Loucy (cell line): ENCODE measurements around the gene U2SURP.

Source experiments
- H2AFZ ChIP-seq: fragments of 200-600 bp; sonication (generic); 2 replicates; pipeline ENCODE4 v1.6.0; 2016; ENCODE audit warnings: antibody characterized with exemption, mild to moderate bottlenecking, low read length, moderate library complexity
- H3F3A ChIP-seq: fragments of 200-600 bp; 2 replicates; pipeline ENCODE4 v1.6.0; 2016; ENCODE audit warnings: antibody characterized with exemption, low read depth, mild to moderate bottlenecking
- H3K27me3 ChIP-seq: fragments of 200-600 bp; sonication (generic); 2 replicates; pipeline ENCODE4 v1.6.1; 2014; ENCODE audit warnings: low read length, mild to moderate bottlenecking; ENCODE audit not compliant: insufficient read depth, poor library complexity, severe bottlenecking
- H3K36me3 ChIP-seq: fragments of 200-600 bp; sonication (generic); 2 replicates; pipeline ENCODE4 v1.6.1; 2016; ENCODE audit warnings: low read length; ENCODE audit not compliant: insufficient read depth
- H3K4me1 ChIP-seq: fragments of 200-600 bp; sonication (generic); 2 replicates; pipeline ENCODE4 v1.5.1; 2014; ENCODE audit warnings: low read length, mild to moderate bottlenecking; ENCODE audit not compliant: insufficient read depth, poor library complexity, severe bottlenecking
- H3K4me2 ChIP-seq: fragments of 200-600 bp; sonication (generic); 2 replicates; pipeline ENCODE4 v1.6.0; 2014; ENCODE audit warnings: antibody characterized with exemption, low read length, low read depth, mild to moderate bottlenecking; ENCODE audit not compliant: poor library complexity, severe bottlenecking
- H3K4me3 ChIP-seq: fragments of 200-600 bp; sonication (generic); 2 replicates; pipeline ENCODE4 v1.5.1; 2014; ENCODE audit warnings: low read length, mild to moderate bottlenecking, mixed read lengths; ENCODE audit not compliant: poor library complexity, severe bottlenecking
- H3K79me2 ChIP-seq: fragments of 200-600 bp; sonication (generic); 2 replicates; pipeline ENCODE4 v1.6.1; 2014; ENCODE audit warnings: low read length; ENCODE audit not compliant: insufficient read depth
- H3K9ac ChIP-seq: fragments of 200-600 bp; sonication (generic); 2 replicates; pipeline ENCODE4 v1.6.0; 2014; ENCODE audit warnings: mild to moderate bottlenecking, low read depth, low read length, moderate library complexity; ENCODE audit not compliant: poor library complexity, severe bottlenecking
- H3K9me2 ChIP-seq: fragments of 200-600 bp; sonication (generic); replicated peaks from 2 replicates; pipeline ENCODE4 v1.6.1; 2016; ENCODE audit warnings: low read depth, low read length, mixed read lengths
- H3K9me3 ChIP-seq: fragments of 200-600 bp; sonication (generic); 2 replicates; pipeline ENCODE4 v1.6.1; 2014; ENCODE audit warnings: mild to moderate bottlenecking, antibody characterized with exemption, low read length, low read depth; ENCODE audit not compliant: insufficient read depth
- H4K20me1 ChIP-seq: fragments of 200-600 bp; sonication (generic); 2 replicates; pipeline ENCODE4 v1.6.0; 2014; ENCODE audit warnings: antibody characterized with exemption, low read length, mild to moderate bottlenecking; ENCODE audit not compliant: insufficient read depth, poor library complexity, severe bottlenecking
- EZH2phosphoT487 ChIP-seq: fragments of 200-600 bp; IDR thresholded peaks from 2 replicates; pipeline ENCODE4 v1.6.1; 2018; ENCODE audit warnings: antibody characterized with exemption, mild to moderate bottlenecking, moderate library complexity, borderline replicate concordance
- TF ChIP-seq, protein P1 (sequence below): fragments of 200-600 bp; sonication (generic); conservative IDR thresholded peaks from 2 replicates; pipeline ENCODE4 v1.5.1; 2014; ENCODE audit warnings: mild to moderate bottlenecking, antibody characterized with exemption, low read length

The U2SURP gene

DNA sequence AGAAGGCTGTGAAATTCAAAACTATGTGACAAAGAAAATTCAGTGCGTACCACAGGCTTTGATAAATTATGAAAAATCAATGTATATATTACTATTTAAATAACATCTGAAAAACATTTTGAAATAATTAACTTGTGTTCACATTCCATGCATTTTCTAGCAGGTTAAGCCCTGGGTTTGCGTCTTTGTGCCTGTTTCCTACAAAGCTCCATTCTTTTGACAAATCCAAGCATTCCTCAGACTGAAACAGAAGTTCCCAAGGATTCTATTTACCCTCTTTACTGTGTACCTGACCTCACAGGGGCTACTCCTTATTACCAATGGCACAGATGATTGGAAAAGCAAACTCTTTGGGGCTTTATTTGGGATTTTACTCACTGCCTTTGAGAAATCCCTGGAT is 39.8 kb upstream of the U2SURP start:
- Histone ChIP-seq H3K9ac (no peak overlapping the region), H3K9me3 (no peaks in the 10 kb centered on the region), H3K4me2 (no peak overlapping the region), H3K36me3 (no peaks in the 10 kb centered on the region), H3K79me2 (no peaks in the 10 kb centered on the region), H4K20me1 (no peaks in the 10 kb centered on the region), H3F3A (no peaks in the 10 kb centered on the region), H3K27me3 (no peaks in the 10 kb centered on the region), H3K9me2 (no peaks in the 10 kb centered on the region), H3K4me1 (no peaks in the 10 kb centered on the region), H3K4me3 (no peak overlapping the region), H2AFZ (no peak overlapping the region)
- no peak for TF ChIP-seq EZH2phosphoT487
- TF ChIP-seq, protein P1, sequence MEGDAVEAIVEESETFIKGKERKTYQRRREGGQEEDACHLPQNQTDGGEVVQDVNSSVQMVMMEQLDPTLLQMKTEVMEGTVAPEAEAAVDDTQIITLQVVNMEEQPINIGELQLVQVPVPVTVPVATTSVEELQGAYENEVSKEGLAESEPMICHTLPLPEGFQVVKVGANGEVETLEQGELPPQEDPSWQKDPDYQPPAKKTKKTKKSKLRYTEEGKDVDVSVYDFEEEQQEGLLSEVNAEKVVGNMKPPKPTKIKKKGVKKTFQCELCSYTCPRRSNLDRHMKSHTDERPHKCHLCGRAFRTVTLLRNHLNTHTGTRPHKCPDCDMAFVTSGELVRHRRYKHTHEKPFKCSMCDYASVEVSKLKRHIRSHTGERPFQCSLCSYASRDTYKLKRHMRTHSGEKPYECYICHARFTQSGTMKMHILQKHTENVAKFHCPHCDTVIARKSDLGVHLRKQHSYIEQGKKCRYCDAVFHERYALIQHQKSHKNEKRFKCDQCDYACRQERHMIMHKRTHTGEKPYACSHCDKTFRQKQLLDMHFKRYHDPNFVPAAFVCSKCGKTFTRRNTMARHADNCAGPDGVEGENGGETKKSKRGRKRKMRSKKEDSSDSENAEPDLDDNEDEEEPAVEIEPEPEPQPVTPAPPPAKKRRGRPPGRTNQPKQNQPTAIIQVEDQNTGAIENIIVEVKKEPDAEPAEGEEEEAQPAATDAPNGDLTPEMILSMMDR: no peak

DNA sequence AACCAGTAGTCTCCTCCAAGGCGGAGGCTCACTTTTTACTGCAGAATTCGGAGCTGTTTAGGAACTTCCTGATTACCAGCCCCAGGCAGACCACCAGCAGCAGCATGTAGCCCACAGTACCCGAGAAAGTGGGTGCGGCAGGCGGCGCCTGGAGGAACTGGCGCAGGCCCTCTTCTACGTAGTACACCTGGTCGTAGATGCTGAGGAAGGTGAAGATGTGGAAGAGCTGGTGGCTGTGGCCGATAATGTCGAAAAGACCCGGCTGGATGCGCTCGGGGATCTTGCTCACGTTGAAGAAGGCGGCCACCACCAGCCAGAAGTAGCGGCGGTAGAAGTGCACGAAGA is 39.2 kb upstream of the U2SURP start:
- Histone ChIP-seq H4K20me1 (no peaks in the 10 kb centered on the region), H3K79me2 (no peaks in the 10 kb centered on the region), H3K9me2 (no peaks in the 10 kb centered on the region), H3F3A (no peaks in the 10 kb centered on the region), H3K9ac (no peak overlapping the region), H3K4me2 (no peak overlapping the region), H3K36me3 (no peaks in the 10 kb centered on the region), H3K4me3 (no peak overlapping the region), H3K9me3 (no peaks in the 10 kb centered on the region), H3K27me3 (no peaks in the 10 kb centered on the region), H2AFZ (no peak overlapping the region), H3K4me1 (no peaks in the 10 kb centered on the region)
- TF ChIP-seq, protein P1: no peak
- TF ChIP-seq EZH2phosphoT487: no peak

DNA sequence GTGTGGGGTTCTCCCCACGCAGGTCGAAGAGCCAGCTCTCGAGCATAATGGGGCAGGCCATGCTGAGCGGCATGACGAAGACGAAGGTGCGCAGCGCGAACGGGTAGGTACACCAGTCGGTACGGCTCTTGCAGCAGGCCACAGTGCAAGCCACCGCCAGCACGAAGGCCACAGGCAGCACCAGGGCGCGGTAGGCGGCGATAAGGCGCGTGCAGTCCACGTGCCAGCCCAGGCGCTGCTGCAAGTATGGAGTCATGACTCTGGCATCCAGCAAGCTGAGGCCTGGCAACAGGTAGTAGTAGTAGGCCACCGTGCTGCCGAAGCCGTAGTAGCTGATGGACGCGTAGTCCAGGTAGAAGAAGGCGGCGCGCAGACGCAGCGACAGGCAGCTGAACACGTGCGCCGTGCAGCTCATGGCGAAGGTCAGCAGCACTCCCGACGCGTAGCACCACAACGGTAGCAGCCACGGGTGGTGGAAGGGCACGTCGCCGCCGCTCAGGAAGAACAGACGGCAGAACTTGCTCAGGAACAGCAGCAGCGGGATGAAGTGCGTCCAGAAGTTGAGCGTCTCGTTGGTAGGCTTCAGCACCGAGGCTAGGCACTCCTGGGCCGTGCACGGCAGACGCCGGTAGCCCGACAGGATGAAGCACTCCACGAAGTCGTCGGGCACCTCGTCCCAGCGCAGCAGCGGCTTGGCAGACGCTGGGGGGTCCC is 38.7 kb upstream of the U2SURP start:
- Histone ChIP-seq H3K36me3 (no peaks in the 10 kb centered on the region), H3K9me3 (no peaks in the 10 kb centered on the region), H4K20me1 (no peaks in the 10 kb centered on the region), H3K79me2 (no peaks in the 10 kb centered on the region), H3K27me3 (no peaks in the 10 kb centered on the region), H3K9me2 (no peaks in the 10 kb centered on the region), H3K4me2 (no peak overlapping the region), H3K4me1 (no peaks in the 10 kb centered on the region), H3K4me3 (no peak overlapping the region), H2AFZ (no peak overlapping the region), H3K9ac (no peak overlapping the region), H3F3A (no peaks in the 10 kb centered on the region)
- no peak for TF ChIP-seq EZH2phosphoT487
- TF ChIP-seq, protein P1: no peak
